Gastrocnemius medialis (tissue), 4 donors: ENCODE results near the gene LRRC2.

Experiments used
- CTCF ChIP-seq, 5 experiments: fragments of 450-650 bp in 3 of 5; fragments of 200-600 bp in 2 of 5; sonication (generic) in 2 of 5; IDR thresholded peaks in 4 of 5; conservative IDR thresholded peaks in 1 of 5; 1 replicate in 4 of 5; 2 replicates in 1 of 5; pipeline ENCODE4 v1.5.1; 2016 to 2019; ENCODE audit warnings: antibody characterized with exemption in 5 of 5, mild to moderate bottlenecking in 3 of 5, moderate library complexity in 3 of 5
- POLR2A ChIP-seq, 2 donors: fragments of 450-650 bp; IDR thresholded peaks; one replicate each; pipeline ENCODE4 v1.6.1; 2017; ENCODE audit warnings: antibody characterized with exemption in 2 of 2, mild to moderate bottlenecking in 2 of 2, moderate library complexity in 2 of 2

- TF ChIP-seq POLR2A (IDR thresholded peaks at IDR 0.05) = no peak
- no peak for TF ChIP-seq CTCF (IDR thresholded peaks at IDR 0.05 in 4 of 5, conservative IDR thresholded peaks at IDR 0.05 in 1 of 5)
Observed at GRCh38 chr3:46537316-46537715, 28.8 kb downstream of the LRRC2 start.
